Left lung (tissue), 10 donors: ENCODE measurements around the gene POLD3. TPM values are rescaled to one million over a fixed set of nuclear protein-coding genes. Genes with fewer than 3 reads are reported as not detected.

ENCODE experiments used
- ATAC-seq: fragments of 200-7000 bp; cut with Tn5 transposase; one replicate; pipeline ENCODE4 v1.9.1; 2020; ENCODE audit warnings: moderate library complexity
- DNase-seq, 4 donors: peaks; one replicate each; pipeline ENCODE4 v3.0.0-alpha.2; 2013 to 2020
- H3K27ac ChIP-seq, 2 donors: fragments of 200-600 bp; sonication (generic) in 1 of 2; one replicate each; pipeline versions ENCODE4 v1.5.0 to v1.8.0; 2020 to 2021
- H3K27me3 ChIP-seq, 2 donors: fragments of 200-600 bp; sonication (generic) in 1 of 2; one replicate each; pipeline versions ENCODE4 v1.5.0 to v1.8.0; 2020 to 2021
- H3K36me3 ChIP-seq, 2 donors: fragments of 200-600 bp; sonication (generic) in 1 of 2; one replicate each; pipeline versions ENCODE4 v1.5.0 to v1.8.0; 2020 to 2021
- H3K4me1 ChIP-seq, 2 donors: fragments of 200-600 bp; one replicate each; pipeline ENCODE4 v1.8.0; 2021
- H3K4me3 ChIP-seq, 2 donors: fragments of 200-600 bp; sonication (generic) in 1 of 2; one replicate each; pipeline versions ENCODE4 v1.5.0 to v1.8.0; 2020 to 2021; ENCODE audit warnings: mild to moderate bottlenecking in 1 of 2
- H3K9me3 ChIP-seq, 2 donors: fragments of 200-600 bp; sonication (generic) in 1 of 2; one replicate each; pipeline versions ENCODE4 v1.5.0 to v1.8.0; 2020 to 2021
- intact Hi-C, 2 donors: fragments of 100-400 bp; cut with DNase I; formaldehyde crosslinking; loops; one replicate each; pipeline versions ENCODE4 v1.11.2 to v1.14.2; 2022
- polyA plus RNA-seq, 6 donors: library from polyadenylated mRNA; unstranded; fragments of 120-200 nt; gene quantifications; one replicate each; pipeline ENCODE4 v1.2.1, GENCODE V29; 2013; ENCODE audit not compliant: insufficient read length in 6 of 6
- total RNA-seq, 2 donors: library from RNA; stranded (reverse); fragmentation: NEBNext Ultra II Directional; extraction: Animal tissue kit (Norgen Biotek cat#: 25700); gene quantifications; one replicate each; pipeline ENCODE4 v1.2.1, GENCODE V29; 2021
- TF ChIP-seq, protein P1 (sequence below), 2 donors: fragments of 200-600 bp; sonication (generic) in 1 of 2; IDR thresholded peaks; one replicate each; pipeline versions ENCODE4 v1.5.0 to v1.8.0; 2021; ENCODE audit warnings: antibody characterized with exemption in 2 of 2
- donor health status: DM: no; HTN: yes; CAD: no.
- donor health status: DM: no; HTN: no; CAD: no.

The POLD3 gene
- total and polyA plus RNA-seq, 8 donors: 15.0 to 41.0 (median 32.2) TPM

DNA sequence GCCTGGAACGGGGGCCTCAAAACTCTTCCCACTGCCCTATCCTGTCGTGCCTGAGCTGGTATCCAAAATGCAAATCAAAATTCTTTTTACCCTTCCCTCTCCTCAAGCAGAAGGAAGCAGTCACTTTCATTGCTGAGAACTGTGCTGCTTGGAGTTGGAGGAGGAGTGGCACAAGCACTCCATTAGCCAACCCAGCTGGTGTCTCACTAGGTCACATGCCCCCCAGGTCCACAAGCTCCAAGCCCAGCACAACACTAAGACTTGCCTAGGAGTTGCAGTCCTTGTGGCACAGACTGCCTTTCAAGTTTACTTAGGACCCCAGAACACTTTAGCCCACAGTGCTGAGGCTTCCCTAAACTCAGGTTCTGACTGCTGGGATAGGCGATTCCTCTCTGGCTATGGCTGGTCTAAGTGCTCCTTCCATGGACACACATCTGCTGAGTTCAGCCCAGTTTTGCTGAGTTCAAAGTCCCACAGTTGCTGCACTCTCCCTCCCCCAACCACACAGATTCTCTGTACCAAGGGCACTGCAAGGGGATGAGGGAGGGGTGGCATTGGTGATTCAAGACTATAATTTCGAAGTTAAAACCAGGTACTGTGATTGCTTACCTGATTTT, 70.2 kb downstream of the POLD3 start:
- Histone ChIP-seq H3K27me3 (no peaks in the 10 kb centered on the region), H3K9me3 (peaks cover 0 to 5% of the 10 kb centered on the region in 2 donors), H3K36me3 (peaks cover 0 to 12% of the 10 kb centered on the region in 2 donors), H3K4me1 (no peaks in the 10 kb centered on the region), H3K4me3 (no peak overlapping the region), H3K27ac (no peak overlapping the region)
- intact Hi-C loops: no loop called here
- ATAC-seq (no peak), DNase-seq (no peak)
- TF ChIP-seq, protein P1, sequence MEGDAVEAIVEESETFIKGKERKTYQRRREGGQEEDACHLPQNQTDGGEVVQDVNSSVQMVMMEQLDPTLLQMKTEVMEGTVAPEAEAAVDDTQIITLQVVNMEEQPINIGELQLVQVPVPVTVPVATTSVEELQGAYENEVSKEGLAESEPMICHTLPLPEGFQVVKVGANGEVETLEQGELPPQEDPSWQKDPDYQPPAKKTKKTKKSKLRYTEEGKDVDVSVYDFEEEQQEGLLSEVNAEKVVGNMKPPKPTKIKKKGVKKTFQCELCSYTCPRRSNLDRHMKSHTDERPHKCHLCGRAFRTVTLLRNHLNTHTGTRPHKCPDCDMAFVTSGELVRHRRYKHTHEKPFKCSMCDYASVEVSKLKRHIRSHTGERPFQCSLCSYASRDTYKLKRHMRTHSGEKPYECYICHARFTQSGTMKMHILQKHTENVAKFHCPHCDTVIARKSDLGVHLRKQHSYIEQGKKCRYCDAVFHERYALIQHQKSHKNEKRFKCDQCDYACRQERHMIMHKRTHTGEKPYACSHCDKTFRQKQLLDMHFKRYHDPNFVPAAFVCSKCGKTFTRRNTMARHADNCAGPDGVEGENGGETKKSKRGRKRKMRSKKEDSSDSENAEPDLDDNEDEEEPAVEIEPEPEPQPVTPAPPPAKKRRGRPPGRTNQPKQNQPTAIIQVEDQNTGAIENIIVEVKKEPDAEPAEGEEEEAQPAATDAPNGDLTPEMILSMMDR (IDR thresholded peaks at IDR 0.05): no peak

GRCh38 chr11:74663315-74663714, 70.9 kb downstream of the POLD3 start:
- ATAC-seq (no peak), DNase-seq (no peak)
- H3K4me1 ChIP-seq: no peaks in the 10 kb centered on the region
- peaks cover 0 to 5% of the 10 kb centered on the region in 2 donors for H3K9me3 ChIP-seq
- TF ChIP-seq, protein P1 (IDR thresholded peaks at IDR 0.05): no peak
- no peak overlapping the region for H3K4me3 ChIP-seq
- intact Hi-C loops: no loop called here
- H3K27me3 ChIP-seq: no peaks in the 10 kb centered on the region
- peaks cover 0 to 12% of the 10 kb centered on the region in 2 donors for H3K36me3 ChIP-seq
- no peak overlapping the region for H3K27ac ChIP-seq

DNA sequence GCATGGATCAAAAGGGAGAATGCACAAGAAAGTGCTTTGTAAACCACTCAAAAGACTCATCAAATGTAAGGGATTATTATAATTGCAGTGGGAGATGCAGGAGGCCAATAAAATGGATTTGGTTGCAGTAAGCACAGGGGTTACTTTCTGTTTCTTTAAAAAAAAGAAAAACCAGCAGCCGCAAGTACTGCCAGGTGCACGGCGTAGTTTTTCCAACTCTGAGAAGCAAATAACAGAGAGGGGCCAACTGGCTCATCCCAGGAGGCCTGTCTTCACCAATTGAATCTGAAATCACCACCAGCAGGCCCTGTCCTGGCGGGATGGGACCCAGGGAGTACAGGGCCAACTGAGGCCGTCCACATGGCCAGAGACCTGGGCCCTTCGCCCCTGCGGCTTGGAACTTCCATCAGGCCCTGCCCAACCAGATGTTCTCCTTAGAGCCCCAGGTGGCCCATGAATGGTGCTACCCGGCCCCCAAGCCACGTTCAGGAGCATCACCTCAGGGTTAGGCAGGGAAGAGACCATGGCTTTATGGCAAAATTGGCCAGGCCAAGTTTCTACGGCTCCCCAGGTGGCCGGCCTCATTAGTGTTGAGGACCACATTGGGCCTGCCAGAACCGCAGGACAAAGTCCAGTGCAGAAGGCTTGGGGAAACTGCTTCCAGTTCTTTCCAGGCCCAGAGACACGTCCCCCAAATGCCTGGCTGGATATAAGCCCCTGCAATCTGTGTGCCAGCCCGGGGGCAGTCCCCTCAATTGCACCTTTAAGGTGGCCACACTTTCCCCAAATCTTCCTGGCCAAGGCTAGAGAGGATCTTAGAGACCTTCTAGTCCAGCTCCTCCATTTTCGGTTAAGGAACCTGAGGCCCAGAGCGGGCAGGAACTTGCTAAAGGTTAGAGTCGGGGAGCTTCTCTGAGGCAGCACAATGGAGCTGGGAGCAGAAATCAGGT, 77.1 kb downstream of the POLD3 start:
- no peak for DNase-seq
- TF ChIP-seq, protein P1 (IDR thresholded peaks at IDR 0.05): no peak
- no peak for ATAC-seq

DNA sequence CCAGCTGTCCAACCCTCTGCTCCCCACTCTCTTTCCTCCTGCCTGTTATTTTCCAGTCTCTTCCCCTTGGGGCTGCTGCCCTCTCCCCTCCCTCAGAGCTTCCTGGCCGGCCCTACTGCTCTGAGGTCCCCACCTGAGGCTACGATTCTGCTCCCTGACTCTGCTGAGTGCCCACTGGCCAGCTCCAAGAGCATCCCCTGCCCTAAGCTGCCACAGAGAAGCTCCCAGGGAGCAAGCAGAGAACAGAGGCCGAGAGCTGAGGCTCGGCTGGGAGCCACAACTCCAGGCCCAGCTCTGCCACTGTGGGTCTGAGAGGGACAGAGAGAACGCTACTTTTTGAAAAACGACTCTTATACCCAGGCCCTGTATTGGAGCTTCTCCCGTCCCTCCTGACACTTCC, 77.8 kb downstream of the POLD3 start:
- no peak for ATAC-seq
- no peaks in the 10 kb centered on the region for H3K27me3 ChIP-seq
- no peaks in the 10 kb centered on the region for H3K9me3 ChIP-seq
- H3K4me1 ChIP-seq: peaks cover 0 to 3% of the 10 kb centered on the region in 2 donors
- intact Hi-C loops: no loop called here
- TF ChIP-seq, protein P1 (IDR thresholded peaks at IDR 0.05): no peak
- H3K36me3 ChIP-seq: no peaks in the 10 kb centered on the region
- H3K4me3 ChIP-seq: no peak overlapping the region
- no peak overlapping the region for H3K27ac ChIP-seq
- no peak for DNase-seq

More for the DNA sequence above, 77.1 kb downstream of the POLD3 start:
- Histone ChIP-seq H3K4me1 (peaks cover 0 to 3% of the 10 kb centered on the region in 2 donors), H3K9me3 (no peaks in the 10 kb centered on the region), H3K36me3 (no peaks in the 10 kb centered on the region), H3K27ac (no peak overlapping the region), H3K27me3 (no peaks in the 10 kb centered on the region), H3K4me3 (no peak overlapping the region)
- intact Hi-C loops: no loop called here
